Adrenal gland (tissue), 12 donors: ENCODE measurements around the gene GRIA1. TPM values are rescaled to one million over a fixed set of nuclear protein-coding genes. Genes with fewer than 3 reads are reported as not detected.

Experiments used
- DNase-seq, 7 donors: peaks; one replicate each; pipeline ENCODE4 v3.0.0-alpha.2; 2019 to 2020
- H3K27ac ChIP-seq, 5 donors: fragments of 200-600 bp; sonication (generic) in 4 of 5; 1 replicate in 3 of 5; 2 replicates in 2 of 5; pipeline versions ENCODE4 v1.5.1 to v1.8.0; 2016 to 2020; ENCODE audit warnings: mild to moderate bottlenecking in 1 of 5
- H3K27me3 ChIP-seq: fragments of 200-600 bp; 2 replicates; pipeline ENCODE4 v1.8.0; 2021
- H3K36me3 ChIP-seq, 2 donors: fragments of 200-600 bp; replicated peaks in 1 of 2; 1 replicate in 1 of 2; 2 replicates in 1 of 2; pipeline versions ENCODE4 v1.5.1 to v1.8.0; 2018 to 2022
- H3K4me1 ChIP-seq, 2 donors: fragments of 200-600 bp; replicated peaks in 1 of 2; 1 replicate in 1 of 2; 2 replicates in 1 of 2; pipeline versions ENCODE4 v1.5.1 to v1.8.0; 2018 to 2021
- H3K4me3 ChIP-seq, 4 donors: fragments of 200-600 bp; sonication (generic) in 3 of 4; one replicate each; pipeline ENCODE4 v1.5.1; 2016 to 2018
- H3K9me3 ChIP-seq, 3 donors: fragments of 200-600 bp; sonication (generic) in 1 of 3; replicated peaks in 1 of 3; 1 replicate in 2 of 3; 2 replicates in 1 of 3; pipeline versions ENCODE4 v1.5.1 to v1.8.0; 2016 to 2021
- CTCF ChIP-seq, 6 experiments: fragments of 450-650 bp in 4 of 6; fragments of 200-600 bp in 2 of 6; sonication (generic) in 1 of 6; IDR thresholded peaks; 1 replicate in 5 of 6; 2 replicates in 1 of 6; pipeline versions ENCODE4 v1.5.1 to v1.8.0; 2016 to 2021; ENCODE audit warnings: antibody characterized with exemption in 6 of 6, mild to moderate bottlenecking in 2 of 6, moderate library complexity in 1 of 6
- POLR2A ChIP-seq, 2 donors: fragments of 450-650 bp; IDR thresholded peaks; one replicate each; pipeline ENCODE4 v1.6.1; 2017; ENCODE audit warnings: antibody characterized with exemption in 2 of 2, mild to moderate bottlenecking in 2 of 2, moderate library complexity in 1 of 2
- WGBS, 4 donors: extraction: QIAGEN DNeasy Blood & Tissue Kit in 2 of 4; methylation state at CpG; one replicate each; pipeline versions ENCODE4 v1.1.5 to v1.1.7; 2013 to 2017; 5-methylcytosine and 5-hydroxymethylcytosine counted together
- intact Hi-C, 2 donors: fragments of 100-400 bp; cut with DNase I; formaldehyde crosslinking; loops; one replicate each; pipeline versions ENCODE4 v1.14.1 to v1.15.0; 2022 to 2023
- polyA plus RNA-seq, 3 donors: library from polyadenylated mRNA; stranded (reverse); fragments of 200-250 nt in 2 of 3; fragments of 350-450 nt in 1 of 3; fragmentation: Illumina TruSeq in 1 of 3; extraction: RNeasy Lipid Tissue Mini Kit (QIAGEN cat#74804) in 1 of 3; gene quantifications; one replicate each; pipeline ENCODE4 v1.2.3, GENCODE V29; 2013 to 2014
- total RNA-seq, 9 donors: library from RNA; depleted of rRNA in 4 of 9; stranded (reverse); fragments of >200 nt in 4 of 9; fragments of 120-200 nt in 1 of 9; fragmentation: NEBNext Ultra II Directional in 1 of 9; extraction: Animal tissue kit (Norgen Biotek cat#: 25700) in 1 of 9; gene quantifications; one replicate each; pipeline versions ENCODE4 v1.1.0 to v1.2.4, GENCODE V29; 2013 to 2023
- donor health status: healthy with polysubstance abuse.
- donor health status: Bipolar disorder and iron deficiency.
- donor health status: DM: yes; HTN: yes; CAD: no.
- donor health status: DM: no; HTN: no; CAD: no.
- donor health status: DM: no; HTN: no; CAD: no.
- donor health status: DM: yes; HTN: yes; CAD: no.

The GRIA1 gene
- total and polyA plus RNA-seq, 12 donors = 0.12 to 2.3 (median 0.86) TPM

- intact Hi-C loops = no loop called here
- TF ChIP-seq POLR2A (IDR thresholded peaks at IDR 0.05) = no peak
- no peak for TF ChIP-seq CTCF (IDR thresholded peaks at IDR 0.05)
- Histone ChIP-seq H3K27ac (no peak overlapping the region), H3K4me3 (no peak overlapping the region), H3K36me3 (no peaks in the 10 kb centered on the region), H3K27me3 (no peaks in the 10 kb centered on the region), H3K9me3 (no peaks in the 10 kb centered on the region), H3K4me1 (no peaks in the 10 kb centered on the region)
- no peak for DNase-seq
Observed at GRCh38 chr5:153610009-153610408, 119.5 kb downstream of the GRIA1 start.

- no peaks in the 10 kb centered on the region for H3K4me1 ChIP-seq
- intact Hi-C loops = no loop called here
- no peaks in the 10 kb centered on the region for H3K27me3 ChIP-seq
- H3K27ac ChIP-seq = no peak overlapping the region
- no peak for DNase-seq
- H3K9me3 ChIP-seq = no peaks in the 10 kb centered on the region
- no peaks in the 10 kb centered on the region for H3K36me3 ChIP-seq
- TF ChIP-seq CTCF (IDR thresholded peaks at IDR 0.05) (no peak), POLR2A (IDR thresholded peaks at IDR 0.05) (no peak)
- no peak overlapping the region for H3K4me3 ChIP-seq
- WGBS, 4 donors = 56 to 63% (median 58%) methylated on average over 3 of the region's 3 CpGs
Observed at GRCh38 chr5:153610811-153611210, 120.3 kb downstream of the GRIA1 start.

GRCh38 chr5:153613144-153613543, 122.7 kb downstream of the GRIA1 start:
- no peaks in the 10 kb centered on the region for H3K4me1 ChIP-seq
- no peak for DNase-seq
- no peaks in the 10 kb centered on the region for H3K36me3 ChIP-seq
- H3K9me3 ChIP-seq = no peaks in the 10 kb centered on the region
- intact Hi-C loops = no loop called here
- no peak for TF ChIP-seq POLR2A (IDR thresholded peaks at IDR 0.05)
- no peak overlapping the region for H3K27ac ChIP-seq
- no peak overlapping the region for H3K4me3 ChIP-seq
- WGBS, 4 donors = 80 to 89% (median 86%) methylated on average over 2 of the region's 2 CpGs
- H3K27me3 ChIP-seq = no peaks in the 10 kb centered on the region

GRCh38 chr5:153613672-153614071, 123.2 kb downstream of the GRIA1 start:
- Histone ChIP-seq H3K9me3 (no peaks in the 10 kb centered on the region), H3K27me3 (no peaks in the 10 kb centered on the region), H3K36me3 (no peaks in the 10 kb centered on the region), H3K4me1 (no peaks in the 10 kb centered on the region), H3K27ac (no peak overlapping the region), H3K4me3 (no peak overlapping the region)
- DNase-seq = no peak
- TF ChIP-seq POLR2A (IDR thresholded peaks at IDR 0.05) (no peak), CTCF (IDR thresholded peaks at IDR 0.05) (no peak)
- intact Hi-C loops = no loop called here
- WGBS, 4 donors = 86 to 95% (median 94%) methylated on average over 8 of the region's 8 CpGs

DNA sequence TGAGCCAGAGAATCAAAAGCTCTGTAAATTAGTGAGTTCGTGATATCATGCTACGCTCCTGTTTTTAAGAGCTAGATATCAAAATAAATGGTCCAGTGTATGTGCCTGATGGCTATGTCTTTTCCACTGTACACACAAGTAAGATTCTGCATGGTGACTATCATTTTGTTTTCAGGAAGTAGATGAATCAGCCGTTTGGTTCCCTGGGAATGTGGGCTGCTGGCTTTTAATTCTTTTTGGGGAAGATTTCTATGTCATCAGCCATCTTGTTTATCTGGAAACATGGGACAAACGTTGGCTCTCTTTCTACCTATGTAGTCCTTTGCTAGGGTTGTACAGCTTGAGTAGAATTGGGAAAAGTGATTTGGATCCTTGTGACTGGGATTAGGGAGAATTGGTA, 126.7 kb downstream of the GRIA1 start:
- Histone ChIP-seq H3K4me1 (peaks cover 0 to 12% of the 10 kb centered on the region in 2 donors), H3K9me3 (no peaks in the 10 kb centered on the region), H3K36me3 (no peaks in the 10 kb centered on the region), H3K27me3 (no peaks in the 10 kb centered on the region), H3K27ac (no peak overlapping the region), H3K4me3 (no peak overlapping the region)
- 44 to 85% (median 66%) methylated on average over 4 of the region's 4 CpGs for WGBS, 4 donors
- intact Hi-C loops = no loop called here
- TF ChIP-seq POLR2A (IDR thresholded peaks at IDR 0.05) (no peak), CTCF (IDR thresholded peaks at IDR 0.05) (no peak)
- no peak for DNase-seq
